UCSD-AML1 (cell line): ENCODE measurements around the gene TBR1.

Source experiments
- DNase-seq: peaks from one replicate; lab custom pipeline; 2025; ENCODE audit not compliant: unreplicated experiment; lab: John Stamatoyannopoulos, UW

TBR1 gene

GRCh38 chr2:161426922-161427663 lies 11.0 kb downstream of the TBR1 start:
- DNase-seq, result no peak

GRCh38 chr2:161427664-161428587 lies 11.8 kb downstream of the TBR1 start:
- no peak for DNase-seq

- DNase-seq, result no peak
Observed at GRCh38 chr2:161430386-161430785, 14.3 kb downstream of the TBR1 start.

- no peak for DNase-seq
Observed at GRCh38 chr2:161432107-161432506, 16.0 kb downstream of the TBR1 start.

DNA sequence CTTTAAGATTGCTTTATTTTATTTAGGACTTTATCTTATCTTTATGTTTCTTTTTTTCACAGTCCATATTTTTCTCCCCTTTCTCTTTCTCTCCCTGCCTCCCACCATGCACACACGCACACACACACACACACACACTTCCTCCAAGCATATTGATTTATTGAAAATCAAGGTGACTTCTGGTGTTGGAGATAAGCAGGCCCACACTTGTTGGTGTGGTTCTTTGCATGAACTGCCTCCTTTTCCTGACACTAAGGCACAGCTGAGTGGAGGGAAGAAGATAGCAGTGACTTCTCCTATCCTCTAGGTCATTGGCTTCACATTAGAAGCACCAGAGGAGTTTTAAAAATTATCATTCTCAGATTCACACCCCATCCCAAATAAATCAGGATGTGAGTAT lies 18.0 kb downstream of the TBR1 start:
- DNase-seq, result no peak

DNA sequence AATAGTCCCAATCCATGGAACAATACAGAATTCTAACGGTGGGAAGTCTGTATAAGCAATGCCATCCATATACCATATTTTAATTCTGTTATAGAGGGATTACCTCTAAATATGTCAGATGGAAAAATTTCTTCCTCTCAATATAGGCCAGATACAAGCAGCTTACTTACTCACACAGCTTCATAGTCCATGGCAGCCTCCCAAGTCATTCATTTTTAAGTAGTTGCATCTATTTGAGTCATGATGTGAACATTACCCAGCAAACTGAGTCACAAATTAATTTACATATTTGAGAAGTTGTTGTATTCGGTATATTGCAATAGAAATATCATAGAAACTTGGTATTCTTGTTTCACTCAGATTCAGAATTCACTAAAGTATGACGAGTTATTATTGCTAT lies 20.3 kb downstream of the TBR1 start:
- DNase-seq, result no peak

GRCh38 chr2:161438598-161438997 lies 22.5 kb downstream of the TBR1 start:
- DNase-seq, result no peak

GRCh38 chr2:161445097-161445496 lies 29.0 kb downstream of the TBR1 start:
- DNase-seq, result no peak

DNA sequence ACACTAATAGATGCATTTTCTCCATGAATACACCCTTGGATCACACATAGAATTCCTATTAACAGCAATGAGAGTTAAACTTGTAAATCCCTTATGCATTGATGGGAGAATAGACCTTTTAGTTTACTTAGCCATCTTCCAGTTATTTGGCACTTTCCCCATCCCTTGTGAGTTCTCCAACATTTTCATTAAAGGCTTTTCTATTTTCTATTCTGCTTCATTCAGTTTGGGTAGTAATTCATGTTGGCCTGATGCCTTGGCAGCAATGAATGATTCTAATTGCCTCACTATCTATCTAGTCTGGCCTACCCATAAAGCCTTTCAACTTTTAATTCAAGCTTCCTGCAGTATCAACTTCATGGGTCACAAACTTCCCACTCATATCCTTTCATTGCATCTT lies 32.3 kb downstream of the TBR1 start:
- DNase-seq, result no peak

DNA sequence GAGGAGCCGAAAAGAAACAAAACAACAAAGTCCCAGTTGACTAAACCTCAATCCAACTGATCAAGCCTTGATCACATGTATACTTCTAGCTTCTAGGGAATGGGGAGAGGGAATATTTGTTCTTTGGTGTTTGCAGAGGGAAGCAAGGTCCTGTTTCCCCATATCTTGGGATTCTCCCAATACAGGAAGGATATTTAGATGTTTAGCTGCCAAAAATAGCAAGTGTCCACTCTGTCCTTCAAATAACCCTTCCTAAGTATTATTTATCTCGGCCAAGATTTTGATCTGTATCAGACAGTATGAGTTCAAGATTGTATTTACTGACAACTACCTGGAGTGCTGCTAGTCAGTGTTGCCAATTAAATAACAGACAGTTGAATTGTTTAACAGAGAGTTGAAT lies 55.5 kb downstream of the TBR1 start:
- no peak for DNase-seq

GRCh38 chr2:161474920-161475319 lies 58.8 kb downstream of the TBR1 start:
- no peak for DNase-seq
